CD4-positive, alpha-beta T cell treated with Interleukin-21 for 1 hour (primary cell): ENCODE measurements around the gene CCND3.

Experiments
- DNase-seq: peaks from one replicate; pipeline ENCODE4 v3.0.0-alpha.2; 2020

Gene CCND3

DNA sequence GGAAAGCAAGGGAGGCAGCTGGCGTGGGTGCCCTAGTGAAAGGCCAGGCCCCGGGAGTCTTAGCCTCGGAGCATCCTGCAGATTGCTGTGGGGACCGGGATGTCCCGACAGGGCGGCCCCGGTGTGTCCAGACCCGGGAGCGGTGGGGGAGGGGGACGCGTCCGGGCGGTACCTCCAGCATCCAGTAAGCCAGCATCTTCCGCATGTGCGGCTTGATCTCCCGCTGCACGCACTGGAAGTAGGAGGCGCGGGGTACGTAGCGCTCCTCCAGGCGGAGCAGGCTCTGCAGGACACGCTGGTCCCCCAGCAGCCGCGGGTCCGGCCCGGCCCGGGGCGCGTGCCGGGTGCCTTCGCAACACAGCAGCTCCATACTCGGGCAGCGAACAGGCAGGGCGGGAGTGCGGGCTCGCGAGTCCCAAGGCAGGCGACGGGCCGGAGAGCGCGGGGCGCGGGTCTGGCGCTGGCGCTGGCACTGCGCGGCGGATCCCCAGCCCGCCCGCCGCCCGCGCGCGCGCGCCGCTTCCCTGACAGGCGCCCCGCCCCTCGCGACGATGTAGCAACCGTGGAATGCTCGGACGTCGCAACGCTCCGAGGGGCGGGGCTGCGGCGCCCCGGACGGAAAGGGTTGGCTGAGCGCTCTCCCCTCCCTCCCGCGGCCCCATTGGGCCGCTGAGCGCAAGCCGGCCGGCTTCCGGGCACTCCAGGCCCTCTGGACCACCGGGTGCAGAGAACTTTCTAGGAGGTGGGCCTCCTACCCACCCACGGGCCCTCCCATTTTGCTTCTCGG is at the start of gene CCND3:
CCND3 (minus strand) TSS at position 529 of the 787 bp plus-strand sequence; CDS start at position 370, 159 bp downstream.
- DNase-seq, result peak; percentile 85

- no peak for DNase-seq
Observed at GRCh38 chr6:41986339-41986738, 44.7 kb upstream of the CCND3 start.

DNA sequence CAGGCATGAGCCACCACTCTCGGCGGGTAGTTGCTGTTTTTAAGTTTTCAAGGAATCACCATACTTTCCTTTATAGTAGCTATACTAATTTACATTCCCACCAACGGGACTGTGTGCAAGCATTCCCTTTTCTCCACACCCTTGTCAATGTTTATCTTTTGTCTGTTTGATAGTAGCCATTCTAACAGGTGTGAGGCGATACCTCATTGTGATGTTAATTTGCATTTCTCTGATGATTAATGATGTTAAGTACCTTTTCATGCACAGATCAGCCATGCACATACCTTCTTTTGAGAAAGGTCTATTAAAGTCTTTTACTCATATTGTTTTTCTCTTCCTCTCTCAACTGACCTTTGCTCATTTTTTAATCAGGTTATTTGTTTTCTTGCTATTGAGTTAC is 43.0 kb upstream of the CCND3 start:
- DNase-seq, result no peak

DNA sequence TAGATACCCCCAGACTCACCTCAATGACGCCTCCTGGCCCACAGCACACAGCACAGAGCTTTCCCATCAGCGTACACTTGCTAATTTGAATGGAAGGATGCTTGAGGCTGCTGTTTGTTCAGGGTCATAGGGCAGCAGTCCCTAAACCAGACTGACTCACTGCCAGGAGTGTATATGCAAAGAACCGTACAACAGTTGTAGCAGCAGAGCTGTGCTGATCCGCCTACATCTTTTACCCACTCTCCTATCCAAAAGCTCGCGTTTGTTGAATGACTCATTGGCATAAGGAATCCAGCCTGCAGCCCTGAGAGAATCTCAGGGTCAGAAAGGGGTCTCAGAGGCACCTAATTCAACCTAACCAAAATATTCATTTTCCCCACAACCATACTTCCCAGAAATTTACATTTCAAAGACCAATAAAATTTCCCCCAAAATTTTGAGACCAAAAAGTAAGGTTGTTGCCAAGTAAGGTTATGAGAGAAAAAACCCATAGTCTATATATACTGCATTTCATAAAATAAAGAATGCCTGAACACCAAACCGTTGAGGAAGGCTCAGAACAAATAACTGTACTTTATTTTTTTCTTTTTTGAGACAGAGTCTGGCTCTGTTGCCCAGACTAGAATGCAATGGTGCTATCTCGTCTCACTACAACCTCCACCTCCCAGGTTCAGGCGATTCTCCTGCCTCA is 35.3 kb upstream of the CCND3 start:
- no peak for DNase-seq

GRCh38 chr6:41975276-41975675 is 33.7 kb upstream of the CCND3 start:
- no peak for DNase-seq

DNA sequence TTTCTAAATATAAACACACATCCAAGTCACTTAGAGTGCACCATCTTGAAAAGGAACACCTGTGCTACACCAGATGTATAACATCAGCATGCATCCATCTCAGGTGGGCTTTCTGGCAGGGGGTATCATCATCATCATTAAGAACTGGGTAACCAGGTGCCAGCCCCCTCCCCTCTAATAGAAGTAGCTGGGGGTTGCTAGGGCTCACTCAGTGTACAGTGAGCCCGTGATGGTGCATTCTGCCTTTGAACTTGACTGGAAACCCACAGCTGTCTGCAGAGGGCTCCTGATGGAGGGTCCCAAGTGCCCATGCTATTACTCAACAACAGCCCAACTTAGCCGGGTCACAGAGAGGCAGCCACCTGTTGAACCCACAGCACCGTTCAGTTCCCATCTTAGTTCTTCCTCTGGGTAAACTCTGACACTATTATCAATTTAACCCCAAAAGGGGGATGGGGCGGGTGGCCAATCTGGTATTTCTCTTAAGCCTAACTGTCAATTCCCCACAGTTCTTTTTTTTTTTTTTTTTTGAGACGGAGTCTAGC is 32.7 kb upstream of the CCND3 start:
- DNase-seq, result no peak

GRCh38 chr6:41972826-41973225 is 31.2 kb upstream of the CCND3 start:
- DNase-seq, result no peak

DNA sequence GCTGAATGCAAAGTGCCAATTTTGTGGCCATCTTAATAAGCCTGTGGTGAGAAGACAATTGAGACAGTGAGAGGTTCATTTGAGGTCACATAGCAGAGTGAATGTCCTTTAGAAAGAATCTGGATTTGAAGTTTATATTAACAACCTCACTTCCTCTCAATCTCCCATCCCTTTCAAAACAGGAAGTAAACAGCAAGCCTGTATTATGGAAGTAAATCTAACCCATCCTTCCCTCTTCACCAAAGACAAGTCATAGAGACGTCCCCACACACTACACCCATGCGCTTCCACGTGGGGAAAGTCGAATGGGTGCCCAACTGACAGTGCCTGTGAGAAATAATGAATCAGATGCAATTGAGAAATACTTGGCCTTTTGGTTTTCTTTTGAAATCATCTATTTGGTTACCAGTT is 28.8 kb upstream of the CCND3 start:
- DNase-seq, result no peak

GRCh38 chr6:41967312-41968287 is 26.0 kb upstream of the CCND3 start:
- DNase-seq, result no peak

GRCh38 chr6:41966961-41967311 is 25.3 kb upstream of the CCND3 start:
- DNase-seq, result no peak

DNA sequence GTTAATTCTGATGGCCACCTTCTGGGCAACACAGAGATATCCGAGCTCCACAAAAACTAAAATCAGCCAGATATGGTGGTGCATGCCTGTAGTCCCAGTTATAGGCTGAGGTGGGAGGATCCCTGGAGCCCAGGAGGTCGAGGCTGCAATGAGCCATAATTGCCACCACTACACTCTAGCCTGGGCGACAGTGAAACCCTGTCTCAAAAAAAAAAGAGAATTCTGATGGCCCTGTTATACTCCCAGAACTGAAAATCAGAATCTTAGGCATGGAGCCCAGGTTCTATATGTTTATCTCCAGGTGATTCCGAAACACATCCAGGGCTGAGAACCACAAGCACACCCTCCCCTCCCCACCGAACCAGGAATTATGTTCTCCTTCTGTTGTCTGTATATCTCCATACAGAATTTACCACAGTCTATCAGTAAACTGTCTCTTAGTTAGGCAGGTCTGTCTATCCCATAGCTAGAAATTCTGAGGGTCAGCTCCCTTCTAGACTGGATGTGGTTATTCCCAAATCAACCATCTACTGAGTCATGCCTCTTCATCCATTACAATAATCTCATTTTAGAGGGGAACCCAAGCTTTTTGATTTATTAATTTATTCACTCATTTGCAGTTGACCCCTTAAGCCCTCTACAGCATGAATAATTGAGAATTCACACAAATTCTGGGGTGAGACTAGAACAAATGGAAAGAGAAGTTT is 24.8 kb upstream of the CCND3 start:
- DNase-seq, result no peak

DNA sequence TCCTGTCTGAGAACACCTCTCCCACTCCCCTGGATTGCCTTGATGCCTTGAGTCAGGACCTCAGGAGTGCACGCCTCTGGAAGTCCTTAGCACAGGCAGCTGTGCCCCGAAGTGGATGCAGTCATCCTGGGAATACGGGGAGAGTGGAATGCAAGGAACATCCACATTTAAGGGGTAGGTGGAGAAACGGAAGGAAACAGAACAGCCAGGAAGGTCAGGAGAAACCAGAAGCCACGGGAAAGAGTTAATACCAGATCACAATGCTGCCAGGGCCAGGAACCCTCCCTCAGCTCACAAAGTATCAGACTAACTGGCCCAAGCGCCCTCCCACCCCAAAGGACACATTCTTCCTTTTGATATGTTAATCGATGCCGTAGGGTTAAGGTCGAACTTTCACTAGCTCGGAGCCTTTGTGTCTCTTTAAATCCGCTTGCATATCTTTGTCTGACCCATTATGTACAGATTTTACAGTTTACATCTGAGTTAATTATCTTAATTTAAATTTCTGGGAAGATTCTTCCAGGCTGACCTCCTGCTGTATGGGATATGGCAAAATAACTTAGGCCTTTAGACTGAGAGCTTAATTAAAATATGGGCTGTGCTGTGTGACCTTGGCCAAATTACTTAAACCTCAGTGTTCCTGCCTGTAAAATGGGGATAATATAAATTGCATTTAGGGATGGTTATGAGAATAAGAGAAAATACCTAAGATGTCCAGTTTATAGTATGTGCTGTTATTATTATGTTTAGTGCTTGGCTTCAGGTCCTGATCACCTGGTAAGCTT is 24.0 kb upstream of the CCND3 start:
- no peak for DNase-seq

DNA sequence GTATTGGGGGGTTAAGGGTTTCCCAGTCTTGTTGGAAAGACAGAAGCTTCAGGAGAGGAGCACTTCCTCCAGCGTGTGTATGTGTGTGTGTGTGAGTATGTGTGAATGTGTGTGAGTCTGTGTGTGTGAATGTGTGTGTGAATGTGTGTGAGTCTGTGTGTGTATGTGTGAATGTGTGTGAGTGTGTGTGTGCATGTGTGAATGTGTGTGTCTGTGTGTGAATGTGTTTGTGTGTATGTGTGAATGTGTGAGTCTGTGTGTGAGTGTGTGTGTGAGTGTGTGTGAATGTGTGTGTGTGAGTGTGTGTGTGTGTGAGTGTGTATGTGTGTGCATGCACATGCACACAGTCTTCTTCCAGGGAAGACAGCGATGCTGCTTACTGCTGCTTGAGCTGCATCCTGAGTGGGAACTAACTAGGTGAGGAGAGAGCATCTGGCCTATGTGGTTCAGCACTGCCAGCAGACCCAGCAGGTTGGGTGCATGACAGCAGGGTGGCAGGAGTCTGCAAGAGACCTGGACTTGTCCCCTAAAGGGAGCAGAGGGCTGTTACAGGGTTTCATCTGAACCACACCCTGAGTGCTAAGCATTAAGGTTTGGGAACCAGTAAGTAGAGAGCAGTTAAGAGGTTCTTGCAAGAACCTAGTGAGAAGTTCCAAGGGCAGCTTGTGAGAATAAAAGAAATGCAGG is 22.7 kb upstream of the CCND3 start:
- DNase-seq, result no peak

DNA sequence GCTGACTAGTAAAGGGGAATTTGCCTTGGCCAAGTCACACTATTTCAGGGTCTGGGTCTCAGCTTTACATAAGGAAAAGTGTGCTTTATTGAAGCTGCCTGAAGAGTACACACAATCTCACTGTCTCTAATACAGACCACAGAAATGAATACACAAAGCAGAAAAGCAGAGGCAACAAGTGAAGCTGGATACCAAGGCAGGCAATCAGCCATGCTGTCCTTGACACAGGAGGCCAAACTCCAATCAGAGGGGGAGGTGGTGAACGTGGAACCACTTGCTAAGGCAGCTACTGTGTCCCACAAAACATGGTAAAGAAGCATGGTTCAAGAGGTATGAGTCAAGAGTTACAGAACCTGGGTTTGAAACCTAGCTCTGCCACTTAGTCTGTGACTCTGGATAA is 21.8 kb upstream of the CCND3 start:
- no peak for DNase-seq

- no peak for DNase-seq
Observed at GRCh38 chr6:41960028-41960427, 18.4 kb upstream of the CCND3 start.

GRCh38 chr6:41958022-41958856 is 16.6 kb upstream of the CCND3 start:
- no peak for DNase-seq

GRCh38 chr6:41957117-41957516 is 15.5 kb upstream of the CCND3 start:
- no peak for DNase-seq

DNA sequence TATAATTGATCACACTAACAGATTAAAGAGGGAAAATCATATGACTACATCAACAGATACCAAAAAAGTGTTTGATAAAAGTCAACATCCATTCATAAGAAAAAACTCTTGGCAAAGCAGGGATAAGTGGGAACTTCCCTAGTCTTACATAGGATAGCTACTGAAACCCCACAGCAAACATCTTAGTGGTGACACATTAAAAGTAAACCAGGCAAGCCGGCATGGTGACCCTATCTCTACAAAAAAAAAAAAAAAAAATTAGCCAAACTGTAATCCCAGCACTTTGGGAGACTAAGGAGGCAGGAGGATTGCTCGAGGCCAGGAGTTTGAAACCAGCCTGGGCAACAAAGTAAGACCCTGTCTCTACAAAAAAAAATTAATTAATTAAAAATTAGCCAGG is 13.8 kb upstream of the CCND3 start:
- DNase-seq, result no peak

DNA sequence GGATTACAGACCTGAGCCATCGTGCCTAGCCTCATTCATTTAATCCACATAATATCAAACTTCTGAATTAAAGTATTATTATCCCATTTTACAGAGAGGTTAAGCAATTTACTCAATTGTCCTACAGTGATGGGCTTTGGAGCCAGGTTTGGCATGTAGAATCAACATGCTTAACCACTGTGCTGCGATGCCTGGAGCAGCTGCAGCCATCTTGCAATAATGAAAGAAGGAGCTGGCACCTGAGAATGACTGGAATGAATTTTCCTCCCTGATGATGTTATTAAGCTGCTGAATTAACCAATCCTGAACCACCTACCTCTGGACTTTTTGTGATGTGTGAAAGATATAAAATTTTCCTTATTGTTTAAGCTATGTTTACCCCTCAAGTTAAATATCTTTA is 13.1 kb upstream of the CCND3 start:
- DNase-seq, result no peak
